Stimulated activated CD4-positive, alpha-beta T cell treated with anti-CD3 and anti-CD28 coated beads, TNF-alpha, amount 100 ng/mL, for 24 hours (primary cell): Measurements from ENCODE around the gene WNK2.
"Not testable (repeated sequence)": the region's sequence is repeated elsewhere in the genome, so short reads cannot be mapped to it uniquely, and the experiment has no call there.

ENCODE experiments used
- DNase-seq, 3 experiments: peaks; one replicate each; pipeline ENCODE4 v3.0.0-alpha.2; 2020; ENCODE audit warnings: low read depth in 3 of 3

Gene WNK2

DNA sequence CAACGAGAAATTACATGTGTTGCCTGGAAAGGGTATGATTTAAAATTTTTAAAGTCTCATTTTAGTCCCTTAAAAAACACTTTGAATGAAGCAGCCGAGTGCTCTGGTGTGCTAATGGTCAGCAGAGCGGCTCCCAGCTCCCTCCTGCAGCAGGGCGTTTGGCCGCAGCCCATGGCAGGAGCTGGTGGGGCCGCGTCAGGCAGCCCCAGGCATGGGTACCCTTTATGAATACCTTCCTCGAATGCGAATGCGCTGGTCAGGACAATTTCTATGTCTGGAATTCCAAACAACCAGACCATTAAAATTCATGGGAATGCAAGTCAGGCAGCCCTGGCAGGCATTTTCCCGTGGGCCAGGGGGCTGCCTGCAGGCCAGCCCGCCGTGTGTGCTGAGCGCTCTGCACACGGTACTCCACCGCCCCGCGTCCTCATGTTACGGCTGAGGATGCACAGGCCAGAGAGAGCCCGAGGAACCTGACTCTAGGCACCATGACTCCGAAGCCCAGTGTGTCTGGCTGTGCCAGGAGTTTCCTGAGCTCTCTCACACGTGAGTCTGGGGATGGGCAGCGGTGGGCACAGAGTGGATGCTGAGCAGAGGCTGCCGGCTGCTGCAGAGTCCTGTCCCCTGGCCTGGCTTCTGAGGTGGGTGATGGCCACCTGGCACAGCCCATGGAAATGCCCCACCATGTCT lies 123.7 kb downstream of the WNK2 start:
- DNase-seq = no peak

DNA sequence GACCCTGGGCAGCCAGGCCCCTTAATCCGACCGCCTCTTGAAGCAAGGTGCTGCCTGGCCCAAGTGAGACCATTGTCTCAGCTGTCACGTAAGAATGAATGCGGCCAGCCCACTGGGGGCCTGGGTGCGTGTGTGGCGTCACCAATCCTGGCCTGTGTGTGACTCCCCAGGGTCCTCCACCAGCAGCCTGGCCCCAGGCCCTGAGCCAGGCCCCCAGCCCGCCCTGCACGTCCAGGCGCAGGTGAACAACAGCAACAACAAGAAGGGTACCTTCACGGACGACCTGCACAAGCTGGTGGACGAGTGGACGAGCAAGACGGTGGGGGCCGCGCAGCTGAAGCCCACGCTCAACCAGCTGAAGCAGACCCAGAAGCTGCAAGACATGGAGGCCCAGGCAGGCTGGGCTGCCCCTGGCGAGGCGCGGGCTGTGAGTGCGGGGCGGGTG lies 124.2 kb downstream of the WNK2 start:
- no peak for DNase-seq

DNA sequence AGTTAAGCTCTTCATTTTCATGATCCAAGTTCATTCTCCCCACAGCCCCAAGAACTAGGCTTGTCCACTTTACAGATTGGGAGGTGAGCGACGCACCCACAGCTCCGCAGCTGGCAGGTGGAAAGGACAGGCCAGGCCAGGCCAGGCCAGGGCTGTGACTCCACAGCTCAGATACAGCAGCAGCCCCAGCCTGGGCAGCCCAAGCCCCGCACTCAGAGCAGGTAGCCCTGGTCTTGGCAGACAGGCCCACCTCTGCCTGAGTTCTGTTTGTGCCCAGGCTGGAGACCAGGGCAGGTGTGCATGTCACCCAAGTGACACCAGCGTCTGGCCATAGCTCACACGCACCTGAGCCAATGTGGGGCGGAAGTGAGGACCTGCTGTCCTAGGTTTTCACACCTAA lies 124.7 kb downstream of the WNK2 start:
- DNase-seq = no peak

DNA sequence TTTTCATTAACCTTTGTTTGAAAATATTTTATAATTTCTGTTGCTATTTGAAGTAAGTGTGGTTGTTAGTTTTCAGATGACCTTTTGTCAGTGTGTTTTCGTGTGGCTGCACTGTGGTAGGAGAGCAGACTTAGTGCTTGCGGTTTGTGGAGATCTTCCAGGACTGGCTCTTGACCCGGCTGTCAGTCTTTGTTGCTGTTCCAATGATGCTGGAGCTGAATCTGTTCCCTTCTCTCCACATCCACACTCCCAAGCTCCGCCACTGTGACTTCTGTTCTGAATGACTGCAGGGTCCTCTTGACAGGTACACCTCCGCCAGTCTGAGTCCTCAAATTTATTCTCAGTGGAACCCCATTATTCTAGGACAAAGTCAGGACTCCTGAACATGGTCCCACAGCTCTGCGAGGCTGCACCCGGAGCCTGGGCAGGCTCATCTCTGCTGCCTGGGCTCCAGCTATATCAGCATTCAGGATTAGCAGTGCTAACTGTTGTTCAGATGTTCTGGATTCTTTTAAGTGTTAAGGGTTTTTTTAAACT lies 126.0 kb downstream of the WNK2 start:
- DNase-seq = no peak

DNA sequence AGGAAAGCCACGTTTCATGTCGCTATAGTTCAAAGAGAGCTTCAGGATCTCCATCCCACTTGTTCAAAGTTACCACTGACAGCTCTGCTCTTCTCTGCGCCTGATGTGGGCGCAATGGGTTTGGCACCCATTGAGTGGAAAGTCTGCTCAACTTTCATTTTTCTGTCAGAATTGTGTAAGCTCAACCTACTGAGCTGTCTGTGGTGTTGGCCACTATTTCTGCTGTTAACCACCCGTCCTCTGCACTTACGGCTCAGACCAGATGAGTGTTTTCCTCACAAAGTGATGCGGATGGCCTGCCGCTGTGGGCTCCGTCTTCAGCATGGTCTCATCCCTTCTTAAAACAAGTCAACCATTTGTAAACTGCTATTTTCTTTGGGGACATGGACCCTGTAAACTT lies 131.2 kb downstream of the WNK2 start:
- no peak for DNase-seq

DNA sequence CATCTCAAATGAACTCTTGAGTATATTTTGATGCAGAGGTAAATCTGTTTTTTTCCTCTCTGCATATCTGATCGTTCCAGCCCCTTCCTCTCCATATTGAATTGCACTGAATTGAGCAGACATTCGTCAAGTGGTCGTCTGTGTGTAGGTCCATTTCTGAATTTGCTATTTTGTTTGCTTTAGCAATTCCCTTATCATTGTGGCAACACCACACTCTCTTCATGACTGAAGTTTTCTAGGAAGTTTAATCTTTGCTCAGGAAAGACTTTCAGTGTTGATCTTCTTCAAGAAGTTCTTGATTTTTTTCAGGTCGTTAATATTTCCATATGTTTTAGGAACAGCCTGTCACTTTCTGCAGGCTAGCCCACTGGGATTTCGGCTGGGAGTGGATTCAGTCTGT lies 132.0 kb downstream of the WNK2 start:
- DNase-seq = no peak

DNA sequence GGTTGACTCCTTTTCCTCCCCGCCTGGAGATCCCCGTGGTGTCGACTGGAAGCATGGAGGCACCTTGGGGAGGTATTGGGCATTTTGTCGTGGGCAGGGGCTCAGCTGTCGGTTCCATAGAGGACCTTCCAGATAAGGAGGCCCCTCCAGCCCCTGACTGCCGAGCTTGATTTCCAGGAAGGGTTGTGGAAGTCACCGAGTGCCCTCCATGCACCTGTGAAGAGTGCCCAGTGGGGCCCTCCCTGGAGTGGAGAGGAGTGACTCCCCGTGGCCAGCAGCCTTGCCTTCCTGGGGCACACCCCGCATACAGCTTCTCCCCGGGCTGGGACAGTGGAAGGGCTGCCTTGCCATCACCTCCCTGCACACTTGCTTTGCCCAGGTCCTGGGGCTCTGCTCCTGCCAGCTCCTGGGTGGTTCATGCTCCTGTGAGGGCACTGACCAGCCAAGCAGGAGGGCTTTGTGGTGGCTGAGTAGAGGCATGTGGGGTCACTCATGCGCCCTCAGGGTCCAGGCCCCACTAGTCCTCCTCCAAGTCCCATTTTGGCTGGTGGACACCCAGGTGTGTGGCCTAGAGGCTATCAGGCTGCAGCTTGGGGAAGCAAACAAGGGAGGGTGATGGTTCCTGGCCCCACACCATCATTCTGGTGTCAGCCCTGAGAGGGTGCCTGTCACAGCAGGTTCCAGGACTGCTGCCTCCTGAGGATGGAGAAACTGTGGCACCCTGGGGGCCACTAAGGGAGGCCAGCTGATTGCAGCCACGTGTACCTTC lies 133.0 kb downstream of the WNK2 start:
- no peak for DNase-seq

DNA sequence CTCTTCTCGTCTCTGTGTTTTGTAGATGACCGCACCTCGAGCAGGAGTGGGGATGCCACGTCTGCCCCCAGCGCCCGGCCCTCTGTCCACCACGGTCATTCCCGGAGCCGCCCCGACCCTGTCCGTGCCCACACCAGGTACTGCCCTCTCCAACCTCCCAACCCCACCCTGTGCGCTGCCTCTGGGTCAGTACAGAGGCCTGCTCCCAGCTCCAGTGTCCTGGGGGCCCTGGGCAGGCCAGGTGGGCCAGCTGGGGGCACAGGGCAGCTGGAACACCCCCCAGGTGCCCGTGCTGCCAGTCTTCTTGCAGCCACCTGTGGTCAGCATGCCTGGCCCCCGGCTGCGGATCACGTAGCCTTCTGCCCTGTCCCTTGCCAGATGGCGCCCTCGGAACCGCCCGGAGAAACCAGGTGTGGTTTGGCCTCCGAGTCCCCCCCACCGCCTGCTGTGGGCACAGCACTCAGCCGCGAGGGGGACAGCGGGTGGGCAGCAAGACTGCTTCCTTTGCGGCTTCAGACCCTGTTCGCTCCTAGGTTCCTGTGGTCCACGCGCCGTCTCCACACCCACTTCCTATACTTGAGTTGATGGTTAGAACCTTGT lies 133.7 kb downstream of the WNK2 start:
- no peak for DNase-seq

DNA sequence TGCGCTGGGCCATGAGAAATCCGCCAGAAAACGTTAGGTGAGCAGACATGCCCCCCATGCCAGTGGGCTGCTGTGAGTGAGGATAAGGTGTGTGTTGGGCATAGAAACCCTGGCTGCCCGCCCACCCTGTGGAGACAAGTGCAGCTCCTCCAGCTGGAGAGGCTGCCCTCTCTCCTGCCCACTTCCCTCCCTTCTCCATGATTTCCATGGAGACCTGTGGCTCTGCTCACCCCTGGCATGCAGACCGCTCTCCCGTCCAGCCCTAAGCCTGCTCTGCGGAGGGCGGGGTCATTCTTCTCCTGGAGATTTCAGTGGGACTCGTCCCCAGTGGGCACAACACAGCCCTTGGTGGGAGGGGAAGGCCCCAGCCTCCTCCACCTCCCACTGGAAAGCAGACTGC lies 134.5 kb downstream of the WNK2 start:
- DNase-seq = no peak

DNA sequence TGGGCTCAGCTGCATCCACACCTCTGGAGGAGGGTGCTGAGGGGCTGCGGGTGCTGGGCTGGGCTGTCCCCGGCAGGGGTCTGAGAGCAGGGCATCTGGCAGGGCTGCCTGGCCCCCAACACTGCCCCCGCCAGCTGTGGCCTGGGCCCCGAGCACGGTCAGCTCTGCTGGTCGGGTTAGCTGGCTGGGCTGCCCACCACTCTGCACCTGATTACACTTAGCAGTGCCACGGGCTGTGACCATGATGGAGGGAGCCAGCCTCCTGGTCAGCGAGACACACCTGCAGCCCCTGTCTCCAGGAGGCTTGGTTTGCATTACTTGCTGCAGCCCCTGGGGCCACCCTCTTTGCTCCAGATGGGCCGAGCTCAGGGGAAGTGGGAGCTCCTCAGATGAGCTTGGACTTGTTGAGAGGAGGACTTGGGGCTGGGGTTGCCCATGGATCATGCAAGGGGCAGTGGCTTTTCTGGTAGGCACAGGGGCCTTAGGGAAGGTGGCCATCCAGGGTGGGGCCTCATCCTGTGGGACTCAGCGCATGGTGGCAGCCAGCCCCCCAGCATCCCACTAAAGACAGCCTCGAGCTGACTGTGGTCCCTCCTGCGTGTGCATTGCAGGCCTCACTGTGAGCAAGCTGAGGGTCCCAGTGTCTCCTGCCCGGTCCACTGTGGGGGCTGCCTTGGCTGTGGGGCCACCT lies 135.5 kb downstream of the WNK2 start:
- DNase-seq = no peak

DNA sequence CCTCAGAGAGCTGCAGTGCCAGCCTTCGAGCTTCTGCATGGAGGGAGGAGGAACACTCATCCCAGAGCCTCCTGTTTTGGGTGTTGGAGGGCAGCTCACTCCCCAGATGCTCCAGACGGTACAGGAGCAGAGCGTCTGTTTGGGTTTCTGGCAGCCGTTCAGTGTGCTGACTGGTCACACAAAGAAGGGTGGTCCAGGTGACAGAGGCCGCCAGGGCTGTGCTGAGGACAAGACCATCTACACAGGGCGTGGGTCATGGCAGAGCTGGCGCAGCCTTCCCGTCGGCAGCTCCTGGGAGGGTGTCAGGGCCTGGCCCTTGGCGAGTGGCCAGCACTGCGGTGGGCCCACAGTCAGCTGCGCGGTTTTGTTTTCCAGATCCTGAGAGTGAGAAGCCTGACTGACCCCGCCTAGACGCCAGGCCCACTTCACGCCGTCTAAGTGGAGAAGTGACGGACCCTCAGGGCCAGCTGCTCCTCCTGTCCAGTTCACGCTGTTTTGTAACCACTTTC lies 136.1 kb downstream of the WNK2 start:
- DNase-seq = no peak

DNA sequence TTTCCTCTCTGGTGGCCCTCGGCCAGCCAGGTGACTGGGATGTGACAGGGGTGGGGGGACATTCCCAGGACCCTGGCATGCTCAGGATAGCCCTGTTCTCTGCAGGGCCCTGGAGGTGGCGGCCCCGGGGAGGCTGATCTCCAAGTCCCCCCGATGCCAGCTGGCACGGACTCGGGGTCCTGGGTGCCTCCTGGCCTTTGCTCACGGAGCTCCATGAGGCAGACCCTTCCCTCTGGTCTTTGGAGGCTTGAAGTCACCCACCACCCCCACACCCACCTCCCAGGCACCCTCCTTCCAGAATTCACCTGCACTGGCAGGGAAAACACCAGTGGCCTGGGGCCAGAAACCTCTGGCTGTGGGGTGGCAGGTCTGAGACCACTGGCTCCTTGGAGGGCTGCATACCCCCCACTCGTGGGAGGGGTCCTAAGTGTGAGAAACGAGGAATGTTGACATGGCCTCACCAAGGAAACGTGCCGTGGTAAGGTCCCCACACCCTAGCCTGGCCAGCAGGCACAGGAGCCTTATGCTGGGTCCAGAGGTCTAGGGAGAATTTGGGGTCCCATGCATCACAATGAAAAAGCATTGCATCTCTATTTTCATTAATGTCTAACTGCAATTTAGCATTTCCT lies 136.8 kb downstream of the WNK2 start:
- DNase-seq = no peak

DNA sequence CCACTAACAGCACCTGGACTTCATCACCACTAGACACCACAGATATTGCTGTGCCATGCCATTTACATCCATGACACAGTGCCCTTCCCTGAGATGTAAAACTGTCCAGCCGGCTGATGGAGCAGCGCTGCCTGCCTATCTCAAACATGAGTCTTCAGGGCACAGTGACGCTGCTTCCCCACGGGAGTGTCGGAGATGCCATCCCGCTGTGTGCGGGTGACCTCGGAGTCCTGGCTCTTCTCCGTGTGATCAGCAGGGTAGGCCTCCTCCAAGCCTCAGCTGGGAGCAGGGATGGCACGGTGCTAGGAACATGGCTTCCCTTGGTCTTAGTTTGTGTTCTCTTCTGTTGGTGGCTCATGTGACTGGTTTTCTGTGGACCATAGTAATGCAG lies 137.3 kb downstream of the WNK2 start:
- DNase-seq = no peak

DNA sequence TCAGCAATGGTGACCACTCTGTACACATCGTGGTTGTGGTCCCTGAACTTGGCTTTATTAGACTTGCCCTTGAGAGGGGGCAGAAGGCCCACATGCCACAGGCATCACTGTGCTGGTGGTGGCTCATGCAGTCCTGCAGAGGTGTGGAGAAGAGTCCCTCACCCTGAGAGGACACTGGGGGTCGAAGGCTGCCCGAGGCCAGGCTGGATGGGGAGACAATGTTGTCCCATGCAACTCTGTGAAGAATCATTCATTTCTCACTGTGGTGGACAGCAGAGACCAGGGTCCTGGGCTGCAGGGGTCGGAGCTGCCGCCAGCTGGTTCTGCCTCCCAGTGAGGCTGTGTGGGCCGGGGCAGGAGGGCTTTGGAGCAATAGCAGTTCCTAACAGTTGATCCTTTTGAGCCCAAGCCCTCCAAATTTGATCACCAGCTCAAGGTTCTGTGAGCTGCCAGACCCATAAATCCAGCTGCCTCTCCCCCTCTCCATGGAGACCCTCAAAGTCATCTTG lies 139.6 kb downstream of the WNK2 start:
- not testable (repeated sequence) for DNase-seq

DNA sequence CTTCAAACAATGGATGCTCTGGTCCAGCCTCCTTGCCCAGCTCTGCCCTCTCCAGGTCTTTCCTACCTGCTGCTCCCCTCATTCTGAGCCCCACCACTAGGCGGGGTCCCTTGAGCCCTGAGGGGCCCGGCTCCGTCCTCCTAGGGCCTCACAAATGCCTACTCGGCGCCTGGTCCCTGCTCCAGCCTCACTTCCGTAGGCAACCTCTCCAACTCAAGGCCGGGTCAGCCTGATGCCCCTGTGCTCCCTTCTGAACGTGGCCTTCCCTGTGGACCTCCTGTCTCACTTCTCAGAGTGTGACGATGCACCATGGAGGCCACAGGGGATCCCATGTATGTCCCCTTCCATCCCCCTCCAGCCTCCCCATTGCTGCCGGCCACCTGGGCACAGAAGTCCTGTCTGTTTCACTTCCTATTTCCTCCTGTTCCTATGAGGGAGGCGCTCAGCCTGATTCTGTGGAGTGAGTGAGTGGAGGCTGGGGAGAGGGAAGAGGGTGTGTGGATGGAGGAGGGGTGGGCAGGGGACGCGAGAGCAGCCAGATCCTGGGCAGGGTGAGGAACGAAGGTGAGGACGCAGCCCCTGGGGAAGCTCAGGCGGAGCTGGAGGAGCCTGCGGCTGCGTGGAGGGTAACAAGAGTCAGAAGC lies 140.4 kb downstream of the WNK2 start:
- no peak for DNase-seq

DNA sequence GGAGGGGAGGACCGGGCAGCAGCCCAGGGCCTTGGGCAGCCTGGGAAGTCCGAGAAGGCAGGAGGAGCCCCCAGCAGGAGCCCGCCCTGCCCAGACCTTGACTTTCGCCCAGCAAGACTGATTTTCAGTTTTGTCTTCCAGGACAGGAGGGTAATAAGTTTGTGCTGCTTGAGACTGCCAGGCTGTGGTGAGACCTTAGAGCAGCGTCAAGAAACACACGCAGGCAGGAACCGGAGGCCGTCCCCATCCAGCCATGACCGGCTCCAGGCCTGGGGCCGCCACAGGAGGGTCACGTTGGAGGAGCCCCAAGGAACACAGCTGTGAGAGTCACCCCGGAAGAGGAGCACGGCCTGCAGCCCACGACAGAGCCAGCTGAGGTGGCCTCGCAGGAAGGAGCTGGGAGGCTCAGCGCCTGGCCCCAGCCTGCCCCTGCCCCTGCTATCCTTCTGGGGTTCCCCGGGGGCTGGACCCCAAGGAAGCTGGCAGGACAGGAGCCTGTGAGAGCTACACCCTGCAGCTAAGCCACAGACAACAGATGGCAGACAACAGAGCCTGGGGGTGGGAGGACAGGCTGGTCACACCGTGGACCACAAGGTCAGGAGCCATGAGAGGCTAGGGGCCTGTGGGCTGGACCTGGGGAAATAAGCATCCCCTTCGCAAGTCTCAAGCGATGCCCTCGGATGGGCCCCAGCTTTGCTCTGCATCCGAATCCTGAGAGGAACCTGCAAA lies 141.5 kb downstream of the WNK2 start:
- no peak for DNase-seq

DNA sequence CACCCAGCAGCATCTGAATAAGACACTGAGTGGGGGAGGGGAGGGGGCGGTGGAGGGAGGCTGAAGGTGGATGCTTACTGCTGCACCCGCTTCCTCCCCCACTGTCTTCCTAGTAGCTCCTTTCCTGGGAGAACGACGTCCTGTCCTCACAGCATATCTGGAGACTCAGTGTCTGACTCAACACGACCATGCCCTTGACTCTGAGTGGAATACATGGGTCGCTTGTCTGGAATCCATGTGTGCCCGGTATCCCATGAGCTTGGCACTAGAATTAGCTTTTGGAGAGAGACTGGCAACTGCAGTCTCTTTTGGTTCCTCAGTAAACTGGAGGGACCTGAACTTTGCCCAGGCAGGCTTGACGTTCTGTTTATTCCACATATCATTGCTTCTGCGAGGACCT lies 142.1 kb downstream of the WNK2 start:
- DNase-seq = no peak

DNA sequence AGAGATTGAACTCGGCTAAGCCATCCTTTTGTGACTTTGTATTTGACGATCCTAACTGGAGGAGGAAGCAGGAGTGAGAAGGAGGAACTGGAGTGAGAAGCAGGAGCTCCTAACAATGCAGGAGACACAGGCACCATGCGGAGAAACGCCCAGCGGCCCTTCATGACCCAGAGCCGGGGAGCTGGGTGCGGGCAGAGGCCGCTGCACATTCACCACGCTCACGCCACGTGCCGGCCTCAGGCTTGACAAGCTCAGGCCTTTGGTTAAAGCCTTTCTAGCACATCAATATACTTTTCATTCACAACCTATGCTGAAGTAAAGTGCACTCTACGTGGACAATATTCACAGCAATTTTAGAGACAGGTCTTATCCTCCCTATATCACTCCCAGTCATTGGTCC lies 142.7 kb downstream of the WNK2 start:
- no peak for DNase-seq

DNA sequence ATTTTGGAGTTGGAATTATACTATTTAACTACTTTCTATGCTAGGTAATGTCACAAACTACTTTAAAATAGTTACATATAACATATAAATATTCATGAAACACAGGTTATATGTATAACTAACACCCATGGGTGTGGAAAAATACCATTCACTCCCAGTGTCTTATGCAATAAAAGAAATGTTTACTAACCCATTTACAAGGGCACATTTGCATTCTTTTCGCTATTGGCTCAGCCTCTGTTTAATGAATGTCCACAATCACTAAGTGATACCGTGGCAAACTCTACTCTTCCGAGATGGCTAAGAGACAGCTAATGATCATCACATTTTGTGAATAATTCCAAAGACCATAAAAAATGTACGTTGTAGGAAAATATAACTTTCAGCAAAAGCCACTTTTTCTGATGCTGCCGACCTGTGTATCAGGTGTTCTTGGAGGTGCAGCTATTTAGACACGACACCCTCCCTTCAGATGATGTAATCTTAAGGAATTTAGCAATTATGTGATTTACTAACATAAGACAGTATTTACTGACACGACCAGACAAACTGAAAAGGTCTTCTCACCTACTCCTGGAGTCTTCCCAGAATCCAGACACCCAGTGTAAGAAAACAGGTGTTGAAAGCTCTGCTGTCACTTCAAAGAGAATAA lies 145.8 kb downstream of the WNK2 start:
- DNase-seq = no peak

DNA sequence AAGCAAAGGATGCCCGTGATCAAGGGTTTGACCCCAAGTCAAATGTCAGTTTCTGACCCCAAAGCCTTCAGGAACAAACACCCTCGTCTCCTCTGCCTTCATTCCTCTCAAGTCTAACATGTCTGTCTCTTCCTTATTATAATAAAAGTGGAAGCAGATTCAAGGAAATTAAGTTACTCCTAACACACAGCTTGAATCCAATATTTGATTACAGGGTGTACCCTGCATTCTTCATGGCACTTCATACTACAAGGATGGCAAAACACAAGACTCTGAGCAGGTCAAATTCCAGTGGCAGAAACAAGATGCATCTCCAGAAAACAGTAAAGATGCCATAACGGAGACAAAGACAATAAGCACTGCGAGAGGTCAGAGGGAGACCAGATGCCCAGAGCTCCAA lies 148.4 kb downstream of the WNK2 start:
- DNase-seq = no peak
